GM19328 (cell line): ENCODE measurements around the gene KLF12.

Source experiments
- ATAC-seq: cut with Tn5 transposase; IDR thresholded peaks from one replicate; pipeline ENCODE4 v1.9.1; 2021; ENCODE audit warnings: mild to moderate bottlenecking, moderate library complexity; ENCODE audit not compliant: unreplicated experiment

Gene KLF12

DNA sequence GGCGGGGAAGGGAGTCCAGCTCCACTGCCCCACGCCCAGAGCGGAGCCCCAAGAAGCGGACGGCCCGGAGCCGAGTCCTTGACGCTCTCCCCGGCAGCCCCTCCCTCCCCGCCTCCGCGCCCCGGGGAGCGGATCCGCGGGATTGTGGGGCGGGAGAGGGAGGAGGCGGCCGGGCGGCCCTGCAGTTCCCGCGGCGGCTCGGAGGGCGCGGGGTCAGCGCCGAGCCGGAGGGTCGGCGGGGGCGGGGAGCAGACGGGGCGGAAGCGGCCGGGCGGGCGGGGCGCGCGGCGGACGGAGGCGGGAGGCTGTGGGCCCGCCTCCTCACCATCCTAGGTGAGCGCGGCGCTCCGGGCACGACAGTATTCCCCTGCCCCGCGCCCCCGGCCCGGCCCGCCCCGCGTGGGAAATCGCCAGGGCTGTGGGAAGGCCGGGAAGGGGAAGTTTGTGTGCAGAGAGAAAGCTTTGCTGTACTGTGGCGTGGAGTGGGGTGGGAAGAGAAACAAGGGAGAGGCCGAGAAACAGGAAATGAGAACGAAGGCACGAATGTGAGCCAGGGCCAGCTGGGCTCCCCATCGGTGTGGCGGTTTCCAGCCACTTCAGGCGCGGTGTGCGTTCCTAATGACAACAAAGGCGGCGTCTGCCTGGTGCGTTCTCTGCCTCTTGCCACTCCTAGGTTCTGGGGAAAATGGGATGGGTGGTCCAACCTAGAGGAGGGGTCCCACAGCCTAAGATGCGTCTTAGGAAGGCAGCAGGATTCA lies 1.3 kb upstream of the KLF12 start:
- ATAC-seq = peak; percentile 39

DNA sequence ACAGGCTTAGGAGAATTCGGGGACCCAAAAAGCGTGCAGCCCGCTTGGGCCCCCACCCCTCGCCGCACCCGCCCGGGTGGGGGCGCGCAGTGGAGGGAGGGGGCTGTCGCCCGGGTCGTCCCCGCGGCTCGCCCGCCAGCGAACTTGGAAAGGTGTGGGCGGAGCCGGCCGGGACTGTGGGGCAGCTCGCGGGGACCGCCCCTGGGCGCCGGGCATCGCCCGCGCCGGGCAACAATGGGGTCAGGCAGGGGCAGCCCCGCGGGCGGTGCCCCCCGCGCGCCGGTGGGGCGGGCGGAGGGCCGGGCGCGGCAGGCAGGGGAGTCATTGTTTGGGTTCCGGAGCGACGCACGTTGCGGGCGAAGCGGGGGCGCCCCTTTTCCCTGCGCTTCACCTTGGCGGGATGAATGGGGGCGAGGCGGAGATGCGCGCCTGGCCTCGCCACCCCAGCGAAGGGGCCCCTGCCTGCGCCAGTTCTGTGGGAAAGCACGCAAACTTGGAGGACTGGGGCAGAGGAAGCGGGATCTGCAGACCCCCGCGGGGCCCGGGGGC lies 647 bp upstream of the KLF12 start:
- peak; percentile 11 for ATAC-seq

DNA sequence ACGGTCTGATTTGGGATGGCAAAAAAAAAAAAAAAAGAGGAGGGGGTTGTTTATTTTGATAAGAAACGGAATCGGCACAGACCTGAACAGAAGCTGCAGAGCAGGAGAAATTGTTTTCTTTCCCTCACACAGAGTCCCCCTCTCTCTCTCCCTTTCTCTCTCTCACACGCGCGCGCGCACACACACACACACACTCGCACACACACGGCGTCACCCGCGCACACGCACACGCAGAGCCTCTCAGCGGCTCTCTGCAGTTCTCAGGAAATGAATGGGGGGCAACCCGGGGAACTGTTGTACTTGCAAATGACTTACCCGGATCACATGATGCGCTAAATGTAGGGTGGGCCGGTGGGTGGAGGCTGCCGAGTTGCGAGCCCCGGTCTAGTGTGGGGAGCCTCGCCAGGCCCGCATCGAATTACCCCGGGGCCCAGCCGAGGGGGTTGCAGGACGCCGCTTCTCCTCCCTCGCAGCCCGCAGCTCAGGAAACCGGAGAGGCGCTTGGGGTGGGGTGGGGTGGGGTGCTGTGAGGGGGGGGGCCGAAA lies 475 bp downstream of the KLF12 start:
- peak; percentile 37 for ATAC-seq

DNA sequence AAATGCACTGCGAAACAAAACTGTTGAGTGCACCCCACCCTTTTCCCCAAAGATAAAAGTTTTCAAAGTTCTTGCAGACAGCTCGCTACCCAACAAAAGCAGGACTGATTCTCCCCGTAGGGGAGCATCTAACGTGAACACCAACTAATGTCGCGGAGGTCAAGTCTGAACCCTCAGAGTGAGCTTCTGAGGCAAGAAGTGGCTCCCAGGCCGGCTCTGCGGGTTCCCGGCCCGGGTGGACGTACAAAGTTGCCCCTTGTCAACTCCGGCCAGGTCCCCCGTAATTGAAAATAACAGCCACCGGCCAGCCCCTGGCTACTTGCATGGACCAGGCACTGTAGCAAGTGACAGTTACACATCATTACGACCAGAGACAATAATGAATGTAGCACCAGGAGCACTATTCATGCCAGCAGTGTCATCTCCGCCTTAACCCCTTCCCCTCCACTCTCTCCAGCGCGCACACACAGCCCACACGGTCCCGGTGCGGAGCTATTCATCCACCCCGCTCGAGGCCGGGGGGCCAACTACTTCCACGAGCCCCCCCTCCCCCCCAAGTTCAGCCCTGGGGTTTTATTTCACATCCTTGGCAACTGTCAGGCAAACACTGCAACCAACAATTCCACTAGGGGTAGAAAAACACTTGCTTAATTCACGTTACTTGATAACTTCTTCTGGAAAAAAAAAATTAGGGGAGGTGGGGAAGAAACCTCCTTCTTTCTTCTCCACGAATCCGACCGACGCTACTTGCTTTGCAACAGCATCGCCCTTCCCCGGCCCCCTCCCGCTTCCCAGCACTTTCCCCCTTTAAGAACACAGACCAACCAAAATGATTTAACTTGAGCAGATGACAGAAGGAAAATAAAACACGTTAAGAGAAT lies 1.2 kb downstream of the KLF12 start:
- no peak for ATAC-seq

GRCh38 chr13:74132152-74132775 lies 1.9 kb downstream of the KLF12 start:
- ATAC-seq = no peak

- ATAC-seq = no peak
These were observed 3.0 kb downstream of the KLF12 start for GRCh38 chr13:74131227-74131626.

DNA sequence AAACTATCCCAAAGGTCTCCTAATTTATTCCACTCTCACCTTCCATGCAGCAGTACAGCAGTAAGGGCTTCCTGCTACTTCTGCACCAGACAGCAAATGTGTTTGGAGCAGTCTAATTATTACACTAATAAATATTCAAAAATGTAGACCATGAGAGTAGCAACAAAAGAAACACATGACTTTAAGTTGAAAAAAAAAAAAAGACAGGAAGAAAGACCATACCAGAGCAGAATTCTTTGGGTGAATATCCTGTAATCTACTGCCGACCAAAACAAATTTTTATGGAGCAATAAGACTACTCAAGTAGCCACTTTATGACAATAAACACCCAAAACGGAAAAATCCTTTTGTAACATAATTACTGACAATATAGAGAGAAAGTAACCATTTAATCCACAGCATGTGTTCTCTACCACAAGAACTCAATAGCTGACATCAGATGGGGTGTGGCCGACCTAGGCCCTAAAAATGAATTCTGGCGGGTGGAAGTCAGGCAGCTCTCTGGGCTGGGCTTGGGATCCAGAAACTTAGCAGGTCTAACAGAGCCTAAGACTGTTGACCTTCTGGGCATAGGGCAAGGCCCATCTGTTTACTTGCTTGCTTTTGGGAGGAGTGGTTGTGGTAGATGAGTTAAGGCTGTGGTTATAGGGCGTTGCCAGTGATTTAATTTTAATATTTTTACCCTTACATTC lies 4.6 kb downstream of the KLF12 start:
- no peak for ATAC-seq

DNA sequence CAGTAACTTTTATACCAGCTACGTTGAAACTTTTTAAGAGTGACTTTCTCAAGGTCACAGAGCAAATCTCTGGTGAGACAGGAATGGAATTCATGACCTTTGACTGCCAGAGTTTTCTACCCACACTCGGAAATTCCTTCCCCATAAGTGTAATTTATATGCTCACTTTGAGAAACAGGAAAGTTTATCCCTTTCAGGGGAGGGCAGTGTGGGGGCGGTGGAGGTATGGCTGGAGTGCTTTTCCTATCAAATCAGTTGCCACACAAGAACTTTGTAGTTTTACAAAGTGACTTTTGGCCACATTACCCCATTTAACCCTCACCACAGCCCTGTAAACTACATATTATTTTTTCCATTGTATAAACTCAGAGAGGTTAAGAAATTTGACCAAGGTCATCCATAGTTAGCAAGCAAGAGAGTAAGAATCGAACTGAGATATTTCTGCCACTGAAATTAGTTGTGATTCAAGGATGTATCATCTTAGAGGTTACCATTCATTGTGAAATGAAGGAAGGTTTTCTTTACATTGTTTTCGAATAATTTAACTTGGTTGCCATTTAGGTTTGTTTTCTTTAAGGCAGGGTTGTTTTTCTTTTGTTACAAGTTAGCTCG lies 5.9 kb downstream of the KLF12 start:
- ATAC-seq = no peak

- no peak for ATAC-seq
These were observed 15.9 kb downstream of the KLF12 start for GRCh38 chr13:74118328-74118727.

DNA sequence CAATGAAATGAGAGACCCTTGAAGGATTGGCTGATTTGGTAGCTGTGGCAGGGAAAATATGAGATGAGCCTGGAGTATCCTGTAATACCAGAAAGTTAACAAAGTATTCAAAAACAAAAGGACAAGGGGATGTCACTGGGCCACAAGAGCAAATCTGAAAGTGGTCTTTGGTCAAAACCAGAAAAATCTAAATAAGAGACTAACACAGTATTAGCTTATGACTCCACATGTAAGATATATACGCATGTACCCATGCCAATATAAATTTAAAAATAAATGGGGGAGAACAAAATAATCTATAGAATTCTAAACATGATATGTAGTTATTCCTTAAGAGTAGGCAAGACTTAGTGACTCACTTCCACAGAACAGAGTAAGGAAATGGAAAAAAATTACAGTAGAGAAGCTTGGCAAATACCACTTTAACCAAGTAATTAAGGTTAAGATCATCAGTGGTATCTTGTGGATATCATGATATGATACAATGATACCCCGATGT lies 16.9 kb downstream of the KLF12 start:
- ATAC-seq = no peak

DNA sequence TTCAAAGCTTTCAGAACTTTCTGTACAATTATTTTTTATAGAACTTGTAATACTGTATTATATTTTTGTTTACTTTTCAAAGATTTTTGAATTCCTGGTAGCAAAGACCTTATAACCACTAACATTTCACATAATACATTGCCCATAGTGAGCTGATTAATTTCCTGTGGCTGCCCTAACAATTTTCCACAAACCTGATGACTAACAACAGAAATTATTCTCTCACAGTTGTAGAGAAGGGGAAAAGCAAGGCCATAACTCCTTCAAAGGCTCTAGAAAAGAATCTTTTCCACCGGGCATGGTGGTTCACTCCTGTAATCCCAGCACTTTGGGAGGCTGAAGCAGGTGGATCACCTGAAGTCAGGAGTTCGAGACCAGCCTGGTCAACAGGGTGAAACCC lies 19.1 kb downstream of the KLF12 start:
- ATAC-seq = no peak

- ATAC-seq = no peak
These were observed 19.6 kb downstream of the KLF12 start for GRCh38 chr13:74114641-74115040.

DNA sequence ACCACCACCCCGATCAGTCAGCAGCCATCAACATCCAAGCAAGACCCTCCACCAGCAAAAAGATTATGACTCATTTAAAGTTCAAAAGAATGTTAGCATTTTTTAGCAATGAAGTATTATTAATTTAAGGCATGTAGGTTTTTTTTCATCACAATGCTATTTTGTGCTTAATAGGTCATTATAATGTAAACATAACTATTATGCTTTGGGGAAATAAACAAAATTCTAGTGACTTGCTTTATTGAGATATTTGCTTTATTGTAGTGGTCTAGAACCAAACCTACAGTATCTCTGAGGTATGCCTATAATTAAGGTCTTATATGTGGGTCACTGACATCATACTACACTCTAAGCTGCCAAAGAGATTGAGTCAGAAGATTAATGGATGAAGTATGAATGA lies 20.0 kb downstream of the KLF12 start:
- no peak for ATAC-seq

GRCh38 chr13:74111901-74112824 lies 22.0 kb downstream of the KLF12 start:
- no peak for ATAC-seq

GRCh38 chr13:74111399-74111798 lies 22.8 kb downstream of the KLF12 start:
- ATAC-seq = no peak

DNA sequence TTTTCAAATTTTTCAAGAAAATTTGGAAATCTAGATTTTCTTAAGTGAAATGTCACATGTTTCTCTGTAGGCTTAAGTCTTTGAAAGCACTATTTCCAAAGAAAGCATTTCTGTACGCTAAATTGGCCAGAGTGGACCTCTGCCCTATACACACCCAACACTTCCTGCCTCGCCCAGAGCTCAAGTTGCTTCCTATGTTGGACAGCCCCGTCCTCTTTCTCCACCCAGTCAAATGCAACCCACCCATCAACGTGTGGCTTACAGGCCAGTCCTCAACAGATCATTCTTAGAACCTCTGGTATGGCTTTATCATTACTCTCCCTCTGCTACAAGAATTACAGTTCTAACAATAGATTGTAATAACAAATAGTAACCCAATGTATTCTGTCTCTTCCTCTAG lies 24.2 kb downstream of the KLF12 start:
- no peak for ATAC-seq

- ATAC-seq = no peak
These were observed 26.6 kb downstream of the KLF12 start for GRCh38 chr13:74107598-74107997.

- ATAC-seq = no peak
These were observed 28.3 kb downstream of the KLF12 start for GRCh38 chr13:74105871-74106270.
